ENCODE data around the gene KATNB1.

KATNB1 gene

GRCh38 chr16:57759131-57759530, 23.6 kb downstream of the KATNB1 start:
- no peak for DNase-seq

GRCh38 chr16:57759541-57760356, 24.2 kb downstream of the KATNB1 start:
- DNase-seq, result no peak

- no peak for DNase-seq
Measured at GRCh38 chr16:57760357-57761160, 25.0 kb downstream of the KATNB1 start.

DNA sequence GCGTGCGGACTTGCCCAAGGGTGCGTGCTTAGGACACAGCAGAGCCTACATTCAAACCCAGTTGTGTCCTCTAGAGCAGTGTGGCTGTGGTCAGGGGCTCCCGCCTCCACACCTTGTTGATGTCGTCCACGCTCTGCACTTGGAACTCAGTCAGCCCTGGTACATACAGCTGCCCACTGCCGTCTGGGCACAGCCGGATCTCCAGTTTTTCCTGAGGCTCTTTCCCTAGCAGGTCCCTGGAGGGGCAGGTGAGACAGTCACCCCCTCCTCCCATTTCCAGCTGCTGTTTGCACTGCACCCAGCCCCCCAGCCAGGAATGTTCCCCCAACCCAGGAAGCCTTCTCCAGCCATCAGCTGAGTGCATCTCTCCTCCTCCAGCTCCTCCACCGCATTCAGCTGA, 25.7 kb downstream of the KATNB1 start:
- no peak for DNase-seq

GRCh38 chr16:57761957-57762356, 26.4 kb downstream of the KATNB1 start:
- DNase-seq, result no peak

DNA sequence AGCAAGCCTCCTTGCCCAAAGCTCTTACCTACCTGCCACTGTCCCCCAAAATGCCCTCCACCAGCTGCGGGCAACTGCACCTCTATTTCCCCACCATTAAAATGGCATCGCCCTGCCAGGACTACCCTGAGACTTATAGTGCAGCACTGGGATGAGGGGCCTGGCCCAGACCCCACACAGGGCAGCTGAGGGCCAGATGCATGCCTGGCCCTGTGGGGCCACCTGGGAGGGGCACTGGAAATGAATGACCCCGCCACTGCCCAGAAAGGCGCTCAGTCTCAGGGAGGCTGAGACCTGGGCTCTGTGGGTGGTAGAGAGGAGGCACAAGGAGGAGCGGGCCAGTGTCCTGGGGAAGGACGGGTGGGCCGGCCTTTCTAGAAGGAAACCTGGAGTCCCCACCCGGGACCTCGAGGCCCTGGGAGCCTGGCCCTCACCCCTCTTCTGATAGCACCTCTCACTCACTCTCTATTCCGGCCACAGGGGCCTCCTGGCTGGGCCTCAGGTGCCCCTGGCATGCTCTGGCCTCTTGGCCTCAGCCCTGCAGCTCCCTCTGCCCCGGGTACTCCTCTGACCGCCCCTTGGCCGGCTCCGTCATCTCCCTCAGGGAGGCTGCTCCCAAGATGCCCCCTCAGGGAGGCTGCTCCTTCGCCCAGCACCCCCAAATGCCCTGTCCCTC, 26.9 kb downstream of the KATNB1 start:
- no peak for DNase-seq

DNA sequence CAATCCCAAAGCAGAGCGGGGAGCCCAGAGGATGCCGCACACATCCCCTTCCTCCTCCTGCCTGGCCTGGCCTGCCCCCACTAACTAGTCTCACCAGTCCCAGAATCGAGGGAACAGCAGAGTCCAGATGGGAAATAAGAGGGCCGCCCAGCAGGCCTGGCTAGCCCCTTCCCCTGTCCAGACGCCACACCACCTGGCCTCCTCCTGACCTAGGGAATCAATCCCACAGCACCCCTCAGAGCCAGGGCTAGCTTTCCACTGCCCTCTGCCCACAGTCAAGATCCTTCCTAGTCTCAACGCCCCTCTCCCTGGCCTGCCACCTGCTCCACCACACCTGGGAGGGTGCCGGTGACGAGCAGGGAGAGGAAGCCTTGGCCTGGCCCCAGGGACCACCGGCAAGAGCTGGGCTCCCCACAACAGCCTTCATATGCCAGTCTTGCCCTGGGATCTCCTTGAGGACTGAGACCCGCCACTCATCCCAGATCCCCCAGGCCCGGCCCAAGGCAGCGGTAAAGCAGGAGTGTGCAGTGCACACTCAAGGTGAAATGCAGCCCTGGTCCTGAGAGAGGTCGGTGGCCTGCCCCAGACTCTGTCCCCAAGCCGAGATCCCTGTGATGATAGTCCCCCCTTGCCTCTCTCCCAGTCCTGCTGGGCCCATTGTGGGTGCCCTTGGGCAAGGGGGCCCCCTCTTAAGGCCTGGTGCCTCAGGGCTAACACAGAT, 27.9 kb downstream of the KATNB1 start:
- DNase-seq, result no peak

- no peak for DNase-seq
Measured at GRCh38 chr16:57764006-57764340, 28.4 kb downstream of the KATNB1 start.

DNA sequence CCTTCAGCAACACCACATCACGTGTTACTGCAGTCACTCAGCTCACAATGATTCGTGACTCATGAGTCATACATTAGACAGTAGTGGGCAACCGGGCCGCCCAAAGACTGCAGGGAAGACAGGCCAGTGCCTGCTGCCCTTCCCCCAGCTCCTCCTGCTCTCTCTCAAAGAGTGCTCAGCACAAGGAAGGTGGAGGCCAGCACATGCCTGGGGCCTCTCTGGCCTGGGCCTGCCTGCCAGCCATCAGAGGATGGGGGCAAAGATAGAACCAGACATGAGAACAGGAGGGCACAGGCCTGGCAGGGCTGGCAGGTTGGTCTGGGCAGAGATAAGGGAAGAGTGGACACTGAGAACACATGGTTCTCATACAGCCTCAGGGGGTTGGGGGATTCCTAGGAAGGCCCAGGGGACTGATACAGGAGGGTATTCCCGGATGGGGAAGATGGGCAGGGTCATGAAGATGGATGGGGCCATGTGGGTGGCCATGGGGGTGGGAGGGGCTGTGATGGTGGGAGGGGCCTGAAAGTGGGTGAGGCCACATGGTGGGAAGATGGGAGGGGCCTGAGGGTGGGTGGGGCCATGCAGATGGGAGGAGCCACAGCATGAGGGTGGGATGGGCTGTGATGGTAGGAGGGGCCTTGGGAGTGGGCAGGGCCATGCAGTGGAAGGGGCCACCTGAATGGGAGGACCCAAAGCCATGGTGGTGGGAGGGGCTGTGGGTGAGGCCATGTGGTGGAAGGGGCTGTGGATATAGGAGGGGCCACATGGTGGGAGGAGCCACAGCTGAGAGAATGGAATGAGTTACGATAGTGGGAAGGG, 29.0 kb downstream of the KATNB1 start:
- no peak for DNase-seq

DNA sequence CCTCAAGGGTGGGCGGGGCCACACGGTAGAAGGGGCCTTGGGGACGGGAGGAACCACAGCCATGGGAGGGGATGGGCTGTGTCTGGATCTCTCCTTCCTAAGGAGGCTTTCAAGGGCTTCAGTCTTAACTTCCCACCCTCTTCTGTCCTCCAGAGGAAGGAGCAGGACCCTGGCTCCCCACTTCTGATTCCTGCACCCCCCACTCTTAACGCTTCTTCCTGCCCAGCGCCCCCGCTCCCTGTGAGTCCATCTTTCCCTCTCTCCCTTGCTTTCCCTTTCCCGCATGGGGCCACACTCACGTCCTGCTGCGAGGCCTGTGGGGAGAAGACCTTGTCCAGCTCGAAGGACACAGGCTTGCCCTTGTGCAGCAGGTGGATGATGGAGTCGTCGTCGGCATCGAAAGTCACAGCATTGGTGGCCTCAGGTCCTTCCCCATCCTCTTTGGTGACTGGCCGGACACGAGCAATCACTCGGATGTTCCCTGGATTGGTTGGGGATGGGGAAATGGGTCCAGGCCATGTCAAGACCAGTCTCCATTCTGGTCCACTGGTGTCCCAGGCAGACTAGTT, 29.7 kb downstream of the KATNB1 start:
- DNase-seq, result no peak

- no peak for DNase-seq
Measured at GRCh38 chr16:57766714-57767348, 31.3 kb downstream of the KATNB1 start.

GRCh38 chr16:57769541-57770145, 34.1 kb downstream of the KATNB1 start:
- DNase-seq, result no peak

- DNase-seq, result no peak
Measured at GRCh38 chr16:57770361-57770760, 34.8 kb downstream of the KATNB1 start.

DNA sequence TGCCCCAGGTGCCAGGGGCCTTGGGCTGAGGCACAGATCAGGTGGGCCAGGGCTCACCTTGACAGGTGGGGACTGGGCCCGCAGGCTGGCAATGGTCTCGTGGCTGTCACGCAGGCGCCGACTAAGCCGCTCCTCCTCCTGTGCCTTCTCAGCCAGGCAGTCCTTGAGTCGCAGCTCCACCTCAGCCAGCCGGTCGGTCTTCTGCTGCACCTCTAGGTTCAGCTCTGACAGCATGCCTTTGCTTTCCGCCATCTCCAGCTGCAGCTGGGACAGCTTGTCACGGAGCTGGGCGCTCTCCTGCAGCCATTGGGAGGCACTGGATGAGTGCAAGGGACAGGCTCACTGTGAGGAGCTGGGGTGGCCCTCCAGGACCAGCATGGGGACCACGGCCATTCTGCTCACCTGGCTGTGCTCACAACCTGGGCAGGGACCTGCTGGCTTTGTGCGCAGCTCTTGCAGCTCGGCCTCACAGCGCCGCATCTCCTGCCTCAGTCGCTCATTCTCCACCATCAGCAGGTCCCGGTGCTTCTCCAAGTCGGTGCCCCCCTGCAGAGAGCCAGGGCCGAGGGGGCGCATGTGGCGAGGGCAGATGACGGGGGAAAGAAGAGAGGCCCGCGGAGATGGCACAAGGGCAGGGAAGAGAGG, 35.7 kb downstream of the KATNB1 start:
- no peak for DNase-seq

- no peak for DNase-seq
Measured at GRCh38 chr16:57773019-57773418, 37.4 kb downstream of the KATNB1 start.

DNA sequence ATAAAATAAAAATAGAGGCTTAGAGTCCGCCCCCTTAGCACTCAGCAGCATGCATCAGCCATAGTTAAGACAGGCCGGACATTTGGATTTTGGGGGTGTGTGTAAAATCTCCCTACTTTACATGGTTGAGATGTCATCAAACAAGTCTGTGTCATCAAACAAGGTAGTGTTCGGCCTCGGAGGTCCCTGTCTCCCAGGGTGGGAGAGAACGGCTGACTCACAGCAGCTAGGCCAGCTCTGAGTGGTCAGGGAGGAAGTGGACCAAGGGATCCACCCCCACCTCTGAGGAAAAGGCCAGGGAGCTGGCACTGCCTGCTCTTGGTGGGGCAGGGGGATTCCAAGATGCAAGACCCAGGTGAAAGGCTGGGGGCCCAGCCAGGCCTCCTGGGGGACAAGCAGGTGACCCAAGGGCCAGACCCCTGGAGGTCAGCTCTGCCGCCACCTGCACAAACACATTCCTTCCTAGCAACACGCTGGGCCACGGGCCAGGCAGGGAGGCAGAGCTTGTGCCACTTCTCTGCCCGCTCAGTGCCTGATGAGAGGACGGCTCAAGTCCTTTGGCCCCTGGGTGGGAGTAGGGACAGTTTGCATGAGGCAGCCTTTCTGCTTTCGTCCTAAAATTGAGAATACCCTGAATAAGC, 38.2 kb downstream of the KATNB1 start:
- DNase-seq, result no peak

GRCh38 chr16:57774705-57775285, 39.2 kb downstream of the KATNB1 start:
- DNase-seq, result no peak

GRCh38 chr16:57775661-57776469, 40.3 kb downstream of the KATNB1 start:
- DNase-seq, result no peak

DNA sequence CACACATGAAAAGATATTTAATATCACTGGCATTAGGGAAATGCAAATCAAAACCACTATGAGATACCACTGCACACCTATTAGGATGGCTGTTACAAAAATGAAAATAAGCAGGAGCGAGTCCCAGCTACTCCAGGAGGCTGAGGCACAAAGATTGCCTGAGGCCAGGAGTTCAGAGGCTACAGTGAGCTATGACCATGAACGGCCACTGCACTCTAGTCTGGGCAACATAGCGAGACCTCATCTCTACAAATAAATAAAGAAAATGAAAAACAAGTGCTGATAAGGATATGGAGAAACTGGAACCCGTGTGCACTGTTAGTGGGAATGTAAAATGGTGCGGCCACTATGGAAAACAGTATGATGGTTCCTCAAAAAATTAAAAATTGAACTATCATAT, 43.1 kb downstream of the KATNB1 start:
- no peak for DNase-seq
